SK-N-SH (cell line): ENCODE measurements around the gene TEK. TPM values are rescaled to one million over a fixed set of nuclear protein-coding genes. Genes with fewer than 3 reads are reported as not detected.
A peak's percentile ranks its signal among the peaks of the same experiment; 100 is the strongest.

Source experiments
- CTCF ChIA-PET: fragments of 300-600, 350-600 bp; formaldehyde crosslinking; extraction: SDS; loops from one replicate; lab custom pipeline; 2021; lab: Yijun Ruan, JAX
- POLR2A ChIA-PET: fragments of 350-600 bp; sonication (Branson Sonifier 250); formaldehyde crosslinking; extraction: SDS; loops from one replicate; lab custom pipeline; 2020; ENCODE audit warnings: antibody characterized with exemption, inconsistent platforms; lab: Yijun Ruan, JAX
- DNase-seq: peaks from one replicate; pipeline ENCODE4 v3.0.0; 2012
- H2AFZ ChIP-seq: fragments of 200-600 bp; sonication (generic); 2 replicates; pipeline ENCODE4 v1.8.1; 2016; ENCODE audit warnings: antibody characterized with exemption, mild to moderate bottlenecking, low read depth
- H3F3A ChIP-seq: fragments of 200-600 bp; sonication (generic); replicated peaks from 2 replicates; pipeline ENCODE3; 2016; ENCODE audit warnings: antibody characterized with exemption, mild to moderate bottlenecking; ENCODE audit not compliant: insufficient read depth
- H3K27ac ChIP-seq, 2 experiments: fragments of 200-500 bp in 1 of 2; fragments of 200-600 bp in 1 of 2; sonication (Bioruptor generic) in 1 of 2; sonication (generic), shearing (Covaris generic) in 1 of 2; 2 replicates each; pipeline versions ENCODE4 v1.5.1 to v1.6.1; 2014 to 2016; ENCODE audit warnings: low read depth in 2 of 2, inconsistent platforms in 1 of 2, low read length in 1 of 2, mild to moderate bottlenecking in 1 of 2, mixed read lengths in 1 of 2
- H3K27me3 ChIP-seq: fragments of 200-600 bp; sonication (generic), shearing (Covaris generic); 2 replicates; pipeline ENCODE4 v1.6.1; 2016; ENCODE audit warnings: mixed run types; ENCODE audit not compliant: insufficient read depth
- H3K36me3 ChIP-seq, 2 experiments: fragments of 200-500 bp in 1 of 2; fragments of 200-600 bp in 1 of 2; sonication (Bioruptor generic) in 1 of 2; sonication (generic) in 1 of 2; replicated peaks in 1 of 2; 2 replicates each; pipeline versions ENCODE3 to v1.5.1; 2014 to 2016; ENCODE audit warnings: low read length in 1 of 2, mild to moderate bottlenecking in 1 of 2; ENCODE audit not compliant: insufficient read depth in 2 of 2, control insufficient read depth in 1 of 2
- H3K4me1 ChIP-seq, 2 experiments: fragments of 200-500 bp in 1 of 2; fragments of 200-600 bp in 1 of 2; sonication (Bioruptor generic) in 1 of 2; sonication (generic), shearing (Covaris generic) in 1 of 2; 2 replicates each; pipeline versions ENCODE4 v1.5.1 to v1.6.1; 2014 to 2016; ENCODE audit warnings: low read depth in 1 of 2, low read length in 1 of 2, mixed run types in 1 of 2; ENCODE audit not compliant: insufficient read depth in 2 of 2, control insufficient read depth in 1 of 2
- H3K4me2 ChIP-seq: fragments of 200-600 bp; sonication (generic), shearing (Covaris generic); 2 replicates; pipeline ENCODE4 v1.6.1; 2017; ENCODE audit warnings: mixed run types
- H3K4me3 ChIP-seq, 2 experiments: fragments of 200-500 bp in 1 of 2; fragments of 200-600 bp in 1 of 2; sonication (Bioruptor generic) in 1 of 2; sonication (generic), shearing (Covaris generic) in 1 of 2; 2 replicates each; pipeline versions ENCODE4 v1.5.1 to v1.8.1; 2014 to 2016; ENCODE audit warnings: low read depth in 2 of 2, inconsistent platforms in 1 of 2, low read length in 1 of 2, mild to moderate bottlenecking in 1 of 2, mixed read lengths in 1 of 2, moderate library complexity in 1 of 2
- H3K79me2 ChIP-seq: fragments of 200-600 bp; sonication (generic); 2 replicates; pipeline ENCODE4 v1.8.1; 2017; ENCODE audit warnings: mild to moderate bottlenecking; ENCODE audit not compliant: insufficient read depth
- H3K9ac ChIP-seq: fragments of 200-600 bp; sonication (generic); 2 replicates; pipeline ENCODE4 v1.6.1; 2017; ENCODE audit warnings: mixed run types
- H3K9me2 ChIP-seq: fragments of 200-600 bp; sonication (generic); 2 replicates; pipeline ENCODE4 v1.6.1; 2017; ENCODE audit warnings: mixed run types
- H3K9me3 ChIP-seq: fragments of 200-600 bp; sonication (generic); 2 replicates; pipeline ENCODE4 v1.6.1; 2017; ENCODE audit warnings: mixed run types, mild to moderate bottlenecking, moderate library complexity
- H4K20me1 ChIP-seq: fragments of 200-600 bp; sonication (generic); 2 replicates; pipeline ENCODE4 v1.6.1; 2017; ENCODE audit warnings: mild to moderate bottlenecking, mixed run types; ENCODE audit not compliant: insufficient read depth
- CHD2 ChIP-seq: fragments of 150-350 bp; IDR thresholded peaks from 2 replicates; pipeline ENCODE4 v1.6.1; 2018; ENCODE audit warnings: low read length; ENCODE audit not compliant: partially characterized antibody
- ELF1 ChIP-seq: IDR thresholded peaks from 2 replicates; pipeline ENCODE4 v1.4.0; 2012
- EP300 ChIP-seq, 2 experiments: IDR thresholded peaks; 2 replicates each; pipeline versions ENCODE4 v1.4.0 to v1.6.1; 2012; ENCODE audit warnings: borderline replicate concordance in 1 of 2, low read depth in 1 of 2, low read length in 1 of 2
- EZH2phosphoT487 ChIP-seq: fragments of 200-600 bp; sonication (generic); IDR thresholded peaks from 2 replicates; pipeline ENCODE4 v1.6.1; 2017; ENCODE audit warnings: low read depth, mixed run types, mild to moderate bottlenecking, antibody characterized with exemption, moderate library complexity, borderline replicate concordance
- JUND ChIP-seq: IDR thresholded peaks from 2 replicates; pipeline ENCODE4 v1.4.0; 2012
- MXI1 ChIP-seq: IDR thresholded peaks from 2 replicates; pipeline ENCODE4 v1.6.1; 2012; ENCODE audit warnings: mild to moderate bottlenecking, low read depth, low read length, improper control_type of control experiment
- NFIC ChIP-seq: IDR thresholded peaks from 2 replicates; pipeline ENCODE4 v1.4.0; 2012; ENCODE audit warnings: borderline replicate concordance
- NRF1 ChIP-seq: IDR thresholded peaks from 2 replicates; pipeline ENCODE4 v1.6.1; 2012; ENCODE audit warnings: low read depth, mild to moderate bottlenecking, low read length
- PBX3 ChIP-seq: IDR thresholded peaks from 2 replicates; pipeline ENCODE4; 2012
- RAD21 ChIP-seq: IDR thresholded peaks from 2 replicates; pipeline ENCODE4 v1.6.1; 2012; ENCODE audit warnings: mild to moderate bottlenecking, low read length
- RCOR1 ChIP-seq: fragments of 150-350 bp; IDR thresholded peaks from 2 replicates; pipeline ENCODE4 v1.6.1; 2017; ENCODE audit warnings: antibody characterized with exemption, low read length
- RFX5 ChIP-seq: IDR thresholded peaks from 2 replicates; pipeline ENCODE4 v1.6.1; 2012; ENCODE audit warnings: mild to moderate bottlenecking, improper control_type of control experiment, low read length
- RXRA ChIP-seq: IDR thresholded peaks from 2 replicates; pipeline ENCODE4 v1.4.0; 2012; ENCODE audit warnings: low read depth, mild to moderate bottlenecking, borderline replicate concordance
- SMC3 ChIP-seq: IDR thresholded peaks from 2 replicates; pipeline ENCODE4 v1.6.1; 2012; ENCODE audit warnings: low read depth, low read length, improper control_type of control experiment
- TAF1 ChIP-seq: IDR thresholded peaks from 2 replicates; pipeline ENCODE4 v1.6.1; 2012; ENCODE audit warnings: low read depth, mild to moderate bottlenecking, low read length, moderate library complexity, borderline replicate concordance
- TCF12 ChIP-seq: IDR thresholded peaks from 2 replicates; pipeline ENCODE4 v1.4.0; 2012
- TEAD4 ChIP-seq: IDR thresholded peaks from 2 replicates; pipeline ENCODE4 v1.4.0; 2012; ENCODE audit warnings: mild to moderate bottlenecking, borderline replicate concordance; ENCODE audit not compliant: insufficient read depth
- WGBS: methylation state at CpG from one replicate; pipeline ENCODE4 v1.1.6; 2017; ENCODE audit warnings: low lambda C conversion rate; 5-methylcytosine and 5-hydroxymethylcytosine counted together
- polyA plus RNA-seq, 3 experiments: library from polyadenylated mRNA; depleted of rRNA; stranded (reverse); fragments of >200 nt; gene quantifications; 2 replicates each; pipeline ENCODE4 v1.2.3, GENCODE V29; 2012
- TF ChIP-seq, protein P1 (sequence below): fragments of 150-350 bp; IDR thresholded peaks from 2 replicates; pipeline ENCODE4 v1.6.1; 2016; ENCODE audit warnings: mild to moderate bottlenecking, low read depth, low read length
- TF ChIP-seq, protein P2 (sequence below): IDR thresholded peaks from 2 replicates; pipeline ENCODE4 v1.6.1; 2012; ENCODE audit warnings: mild to moderate bottlenecking, low read depth, low read length, moderate library complexity

The TEK gene
- polyA plus RNA-seq, 1 of the 3 experiments (the other 2 are of a cell fraction), result 0.03 TPM

GRCh38 chr9:27209034-27209433 lies 100.0 kb downstream of the TEK start:
- Histone ChIP-seq H2AFZ (no peak overlapping the region), H3K9me2 (no peaks in the 10 kb centered on the region), H3F3A (no peaks in the 10 kb centered on the region), H3K27me3 (no peaks in the 10 kb centered on the region), H3K9ac (no peak overlapping the region), H3K4me3 (no peak overlapping the region), H3K4me1 (peaks cover 0 to 2% of the 10 kb centered on the region in 2 experiments; a peak in 2 of 4 replicates), H3K9me3 (no peaks in the 10 kb centered on the region), H4K20me1 (no peaks in the 10 kb centered on the region), H3K27ac (no peak overlapping the region), H3K4me2 (no peak overlapping the region), H3K79me2 (no peaks in the 10 kb centered on the region), H3K36me3 (no peaks in the 10 kb centered on the region)
- TF ChIP-seq CHD2 (no peak), EP300 (IDR thresholded peaks at IDR 0.05; ENCODE audit: borderline replicate concordance in 1 of 2, low read depth in 1 of 2, low read length in 1 of 2) (0 out of 4 replicates have a peak, but pooled peaks of 1 of the 2 experiments have one; percentile 19), NFIC (peak; percentile 35; the same call in 1 of the 2 replicates), RCOR1 (no peak), PBX3 (peak; percentile 61), TCF12 (peak; percentile 54)
- CTCF ChIA-PET, result interaction anchor here (0.7 kb wide), 1 partner anchor 39 kb away, joined by 3 read pairs; no protein-coding TSS in a partner anchor
- no peak for DNase-seq
- 33% methylated on average over 3 of the region's 3 CpGs for WGBS
- POLR2A ChIA-PET, result no interaction called here

- Histone ChIP-seq H3K4me3 (no peak overlapping the region), H3K36me3 (no peaks in the 10 kb centered on the region), H3K4me1 (no peaks in the 10 kb centered on the region; a peak in 1 of 4 replicates), H3K9me2 (no peaks in the 10 kb centered on the region), H3K79me2 (no peaks in the 10 kb centered on the region), H3F3A (no peaks in the 10 kb centered on the region), H3K27me3 (no peaks in the 10 kb centered on the region), H3K9me3 (no peaks in the 10 kb centered on the region), H3K27ac (no peak overlapping the region), H4K20me1 (no peaks in the 10 kb centered on the region), H2AFZ (no peak overlapping the region), H3K4me2 (no peak overlapping the region), H3K9ac (no peak overlapping the region)
- WGBS, result 84% methylated on average over 7 of the region's 7 CpGs
- ChIA-PET CTCF (no interaction called here), POLR2A (no interaction called here)
- TF ChIP-seq JUND (no peak), RAD21 (no peak), RXRA (no peak), TCF12 (no peak), EZH2phosphoT487 (no peak), MXI1 (no peak), ELF1 (no peak), RFX5 (no peak), SMC3 (no peak), TAF1 (no peak), TEAD4 (no peak), NFIC (no peak), NRF1 (no peak)
- TF ChIP-seq, protein P1, sequence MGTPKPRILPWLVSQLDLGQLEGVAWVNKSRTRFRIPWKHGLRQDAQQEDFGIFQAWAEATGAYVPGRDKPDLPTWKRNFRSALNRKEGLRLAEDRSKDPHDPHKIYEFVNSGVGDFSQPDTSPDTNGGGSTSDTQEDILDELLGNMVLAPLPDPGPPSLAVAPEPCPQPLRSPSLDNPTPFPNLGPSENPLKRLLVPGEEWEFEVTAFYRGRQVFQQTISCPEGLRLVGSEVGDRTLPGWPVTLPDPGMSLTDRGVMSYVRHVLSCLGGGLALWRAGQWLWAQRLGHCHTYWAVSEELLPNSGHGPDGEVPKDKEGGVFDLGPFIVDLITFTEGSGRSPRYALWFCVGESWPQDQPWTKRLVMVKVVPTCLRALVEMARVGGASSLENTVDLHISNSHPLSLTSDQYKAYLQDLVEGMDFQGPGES, result no peak
- TF ChIP-seq, protein P2, sequence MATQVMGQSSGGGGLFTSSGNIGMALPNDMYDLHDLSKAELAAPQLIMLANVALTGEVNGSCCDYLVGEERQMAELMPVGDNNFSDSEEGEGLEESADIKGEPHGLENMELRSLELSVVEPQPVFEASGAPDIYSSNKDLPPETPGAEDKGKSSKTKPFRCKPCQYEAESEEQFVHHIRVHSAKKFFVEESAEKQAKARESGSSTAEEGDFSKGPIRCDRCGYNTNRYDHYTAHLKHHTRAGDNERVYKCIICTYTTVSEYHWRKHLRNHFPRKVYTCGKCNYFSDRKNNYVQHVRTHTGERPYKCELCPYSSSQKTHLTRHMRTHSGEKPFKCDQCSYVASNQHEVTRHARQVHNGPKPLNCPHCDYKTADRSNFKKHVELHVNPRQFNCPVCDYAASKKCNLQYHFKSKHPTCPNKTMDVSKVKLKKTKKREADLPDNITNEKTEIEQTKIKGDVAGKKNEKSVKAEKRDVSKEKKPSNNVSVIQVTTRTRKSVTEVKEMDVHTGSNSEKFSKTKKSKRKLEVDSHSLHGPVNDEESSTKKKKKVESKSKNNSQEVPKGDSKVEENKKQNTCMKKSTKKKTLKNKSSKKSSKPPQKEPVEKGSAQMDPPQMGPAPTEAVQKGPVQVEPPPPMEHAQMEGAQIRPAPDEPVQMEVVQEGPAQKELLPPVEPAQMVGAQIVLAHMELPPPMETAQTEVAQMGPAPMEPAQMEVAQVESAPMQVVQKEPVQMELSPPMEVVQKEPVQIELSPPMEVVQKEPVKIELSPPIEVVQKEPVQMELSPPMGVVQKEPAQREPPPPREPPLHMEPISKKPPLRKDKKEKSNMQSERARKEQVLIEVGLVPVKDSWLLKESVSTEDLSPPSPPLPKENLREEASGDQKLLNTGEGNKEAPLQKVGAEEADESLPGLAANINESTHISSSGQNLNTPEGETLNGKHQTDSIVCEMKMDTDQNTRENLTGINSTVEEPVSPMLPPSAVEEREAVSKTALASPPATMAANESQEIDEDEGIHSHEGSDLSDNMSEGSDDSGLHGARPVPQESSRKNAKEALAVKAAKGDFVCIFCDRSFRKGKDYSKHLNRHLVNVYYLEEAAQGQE, result no peak
- DNase-seq, result no peak
Measured at GRCh38 chr9:27210588-27210987, 101.6 kb downstream of the TEK start.
